Measurements from ENCODE around the gene CFAP251. TPM values are rescaled to one million over a fixed set of nuclear protein-coding genes. Genes with fewer than 3 reads are reported as not detected.
"Not testable (repeated sequence)": the region's sequence is repeated elsewhere in the genome, so short reads cannot be mapped to it uniquely, and the experiment has no call there.

CFAP251 gene
- total RNA-seq, 4 donors from 2014 or later: 0.49 to 4.9 (median 0.61) TPM

DNA sequence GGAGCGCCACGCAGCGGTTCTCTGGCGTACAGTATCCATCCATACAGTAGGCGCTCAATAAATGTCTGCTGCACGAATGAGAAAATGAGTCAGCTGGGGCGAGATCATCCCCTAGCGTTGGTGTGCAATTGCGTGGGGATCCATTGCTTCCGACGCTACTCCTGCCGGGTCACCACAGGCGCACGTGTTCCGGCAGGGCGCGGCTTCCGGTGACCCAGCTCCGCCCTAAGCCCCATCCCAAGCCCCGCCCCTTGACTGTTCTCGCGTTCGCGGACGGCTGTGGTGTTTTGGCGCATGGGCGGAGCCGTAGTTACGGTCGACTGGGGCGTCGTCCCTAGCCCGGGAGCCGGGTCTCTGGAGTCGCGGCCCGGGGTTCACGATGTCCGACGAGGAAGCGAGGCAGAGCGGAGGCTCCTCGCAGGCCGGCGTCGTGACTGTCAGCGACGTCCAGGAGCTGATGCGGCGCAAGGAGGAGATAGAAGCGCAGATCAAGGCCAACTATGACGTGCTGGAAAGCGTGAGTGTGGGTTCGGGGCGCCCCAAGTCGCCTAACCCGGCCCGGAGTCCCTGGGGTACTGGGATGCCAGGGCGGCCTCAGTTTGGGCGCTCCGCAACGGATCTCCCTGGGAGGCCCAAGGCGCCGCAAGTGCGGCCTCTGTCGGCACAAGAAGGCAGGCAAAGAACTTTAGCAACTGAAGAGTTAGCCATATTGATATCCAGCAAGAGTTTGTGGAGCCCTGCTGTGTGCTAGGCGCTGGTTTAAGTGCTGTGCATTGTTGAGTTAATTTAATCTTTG lies 29.7 kb upstream of the CFAP251 start, which contains the start of gene PSMD9:
Gene PSMD9, plus strand, starts transcription at position 313 of the 796 bp plus-strand sequence. Its CDS starts 67 bp downstream, at position 380.
- DNase-seq: peak; percentile 96
- TF ChIP-seq, protein P1, sequence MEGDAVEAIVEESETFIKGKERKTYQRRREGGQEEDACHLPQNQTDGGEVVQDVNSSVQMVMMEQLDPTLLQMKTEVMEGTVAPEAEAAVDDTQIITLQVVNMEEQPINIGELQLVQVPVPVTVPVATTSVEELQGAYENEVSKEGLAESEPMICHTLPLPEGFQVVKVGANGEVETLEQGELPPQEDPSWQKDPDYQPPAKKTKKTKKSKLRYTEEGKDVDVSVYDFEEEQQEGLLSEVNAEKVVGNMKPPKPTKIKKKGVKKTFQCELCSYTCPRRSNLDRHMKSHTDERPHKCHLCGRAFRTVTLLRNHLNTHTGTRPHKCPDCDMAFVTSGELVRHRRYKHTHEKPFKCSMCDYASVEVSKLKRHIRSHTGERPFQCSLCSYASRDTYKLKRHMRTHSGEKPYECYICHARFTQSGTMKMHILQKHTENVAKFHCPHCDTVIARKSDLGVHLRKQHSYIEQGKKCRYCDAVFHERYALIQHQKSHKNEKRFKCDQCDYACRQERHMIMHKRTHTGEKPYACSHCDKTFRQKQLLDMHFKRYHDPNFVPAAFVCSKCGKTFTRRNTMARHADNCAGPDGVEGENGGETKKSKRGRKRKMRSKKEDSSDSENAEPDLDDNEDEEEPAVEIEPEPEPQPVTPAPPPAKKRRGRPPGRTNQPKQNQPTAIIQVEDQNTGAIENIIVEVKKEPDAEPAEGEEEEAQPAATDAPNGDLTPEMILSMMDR (IDR thresholded peaks at IDR 0.05 in 4 of 5, conservative IDR thresholded peaks at IDR 0.05 in 1 of 5): peak; percentile 61 to 77 (median 70)
- peak; percentile 67 to 75 for TF ChIP-seq POLR2A (IDR thresholded peaks at IDR 0.05)
- H3K27ac ChIP-seq: peak within 1 kb of the TSS; percentile 94 to 99 (median 96)
- peak within 1 kb of the TSS; percentile 84 to 99 (median 92) for H3K4me3 ChIP-seq
- no peaks in the 10 kb centered on the region for H3K9me3 ChIP-seq
- peaks cover 19 to 24% of the 10 kb centered on the region in 2 donors for H3K4me1 ChIP-seq
- in situ Hi-C loops (cut with MboI; ENCODE audit: low sequenced_read_pairs in 4 of 4) (loop anchor here in 3 of 4 donors (5.0 to 10.0 kb wide), 3 partner anchors 94 to 196 kb away; partner anchors contain the start of gene RHOF (in 3 of the 3)), intact Hi-C loops (cut with DNase I; ENCODE audit: low total_unique reads) (loop anchor here (1.0 to 5.0 kb wide), 5 partner anchors 30 to 201 kb away; partner anchors contain the start of genes HPD and TMEM120B)
- H3K36me3 ChIP-seq: peaks cover 0 to 14% of the 10 kb centered on the region in 2 donors
- peak; percentile 94 to 97 for ATAC-seq
- H3K27me3 ChIP-seq: no peaks in the 10 kb centered on the region

DNA sequence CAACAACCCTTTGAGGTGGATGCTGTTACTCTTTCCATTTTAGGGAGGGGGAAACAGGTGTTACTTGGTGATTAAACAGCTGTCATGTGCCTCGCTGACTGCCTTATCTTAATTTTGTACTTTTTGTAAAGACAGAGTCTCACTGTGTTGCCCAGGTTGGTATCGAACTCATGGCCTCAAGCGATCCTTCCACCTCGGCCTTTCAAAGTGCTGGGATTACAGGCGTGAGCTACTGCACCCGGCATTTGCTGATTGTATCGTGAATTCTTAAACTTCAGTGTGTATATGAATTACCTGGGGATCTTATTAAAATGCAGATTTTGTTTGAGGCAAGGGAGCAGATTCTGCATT lies 29.1 kb upstream of the CFAP251 start:
- Histone ChIP-seq H3K9me3 (no peaks in the 10 kb centered on the region), H3K27me3 (no peaks in the 10 kb centered on the region), H3K4me3 (peak overlapping the region; percentile 84 to 99 (median 92)), H3K27ac (peak overlapping the region; percentile 94 to 99 (median 96)), H3K36me3 (peaks cover 0 to 14% of the 10 kb centered on the region in 2 donors), H3K4me1 (peaks cover 19 to 24% of the 10 kb centered on the region in 2 donors)
- in situ Hi-C loops (cut with MboI; ENCODE audit: low sequenced_read_pairs in 4 of 4): loop anchor here in 3 of 4 donors (5.0 to 10.0 kb wide), 3 partner anchors 94 to 197 kb away; partner anchors contain the start of gene RHOF (in 3 of the 3)
- TF ChIP-seq POLR2A (IDR thresholded peaks at IDR 0.05): no peak
- TF ChIP-seq, protein P1 (IDR thresholded peaks at IDR 0.05 in 4 of 5, conservative IDR thresholded peaks at IDR 0.05 in 1 of 5): no peak
- intact Hi-C loops (cut with DNase I; ENCODE audit: low total_unique reads): loop anchor here (2.0 to 5.0 kb wide), 3 partner anchors 30 to 202 kb away; partner anchors contain the start of genes HPD and TMEM120B
- DNase-seq (no peak), ATAC-seq (no peak)

DNA sequence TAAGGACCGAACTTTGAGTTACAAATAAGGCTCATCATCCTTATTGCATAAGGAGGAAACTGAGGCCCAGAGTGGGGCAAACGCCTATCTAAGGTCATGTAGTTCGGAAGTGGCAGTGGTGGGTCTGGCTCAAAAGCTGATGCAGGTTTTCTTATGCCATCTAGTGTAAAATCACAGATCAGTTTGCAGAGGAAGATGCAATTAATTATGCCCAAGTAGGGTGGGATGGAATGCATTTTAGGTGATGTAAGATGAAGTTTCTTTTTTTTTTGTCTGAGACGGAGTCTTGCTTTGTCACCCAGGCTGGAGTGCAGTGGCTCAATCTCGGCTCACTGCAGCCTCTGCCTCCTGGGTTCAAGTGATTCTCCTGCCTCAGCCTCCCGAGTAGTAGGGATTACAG lies 28.7 kb upstream of the CFAP251 start:
- peaks cover 0 to 16% of the 10 kb centered on the region in 2 donors for H3K36me3 ChIP-seq
- in situ Hi-C loops (cut with MboI; ENCODE audit: low sequenced_read_pairs in 4 of 4) (loop anchor here in 3 of 4 donors (5.0 to 10.0 kb wide), 3 partner anchors 95 to 197 kb away; partner anchors contain the start of gene RHOF (in 3 of the 3)), intact Hi-C loops (cut with DNase I; ENCODE audit: low total_unique reads) (loop anchor here (2.0 to 5.0 kb wide), 3 partner anchors 31 to 202 kb away; partner anchors contain the start of genes HPD and TMEM120B)
- peak overlapping the region; percentile 84 to 99 (median 92) for H3K4me3 ChIP-seq
- not testable (repeated sequence) for H3K27me3 ChIP-seq, DNase-seq, ATAC-seq, H3K9me3 ChIP-seq
- peak overlapping the region in 3 of 4 donors; percentile 94 to 97 (median 94) for H3K27ac ChIP-seq
- peaks cover 19 to 24% of the 10 kb centered on the region in 2 donors for H3K4me1 ChIP-seq

DNA sequence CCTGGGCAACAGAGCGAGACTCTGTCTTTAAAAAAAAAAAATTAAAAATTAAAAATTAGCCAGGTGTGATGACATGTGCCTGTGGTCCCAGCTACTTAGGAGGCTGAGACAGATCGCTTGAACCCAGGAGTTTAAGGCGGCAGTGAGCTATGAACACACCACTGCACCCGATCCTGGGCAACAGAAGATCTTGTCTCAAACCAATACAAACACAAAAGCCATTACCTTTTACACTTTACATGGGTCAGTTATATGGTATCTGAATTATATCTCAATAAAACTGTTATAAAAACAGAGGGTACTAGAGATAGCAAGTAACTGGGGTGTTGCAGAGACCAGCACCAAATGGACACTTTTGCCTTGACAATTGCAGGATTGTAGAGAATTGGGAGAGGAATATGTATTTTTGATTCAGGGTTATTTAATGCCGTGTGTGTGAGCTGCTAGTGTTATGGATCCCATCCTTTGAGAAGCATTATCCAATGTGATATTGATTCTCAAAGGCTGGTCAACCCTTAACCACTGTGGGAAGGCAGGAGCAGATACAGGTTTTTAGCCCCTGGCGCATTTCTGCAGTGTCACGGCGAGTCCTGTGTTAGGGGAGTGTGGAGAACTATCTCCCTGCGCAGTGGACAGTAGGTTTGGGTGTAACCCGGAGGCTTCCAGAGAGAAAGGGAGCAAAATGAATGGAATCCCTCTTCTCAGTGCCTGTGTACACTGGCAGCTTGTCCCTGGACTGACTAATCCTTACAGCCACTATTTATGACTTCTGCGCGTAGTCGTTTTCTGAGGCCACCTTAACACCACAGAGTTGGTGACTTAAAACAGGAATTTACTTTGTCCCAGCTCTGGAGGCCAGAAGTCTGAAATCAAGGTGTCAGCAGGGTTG lies 25.5 kb upstream of the CFAP251 start:
- H3K27ac ChIP-seq: peak overlapping the region in 1 of 4 donors; percentile 33
- intact Hi-C loops (cut with DNase I; ENCODE audit: low total_unique reads) (no loop called here), in situ Hi-C loops (cut with MboI; ENCODE audit: low sequenced_read_pairs in 4 of 4) (no loop called here)
- DNase-seq (no peak), ATAC-seq (no peak)
- peaks cover 19 to 24% of the 10 kb centered on the region in 2 donors for H3K4me1 ChIP-seq
- TF ChIP-seq POLR2A (IDR thresholded peaks at IDR 0.05): no peak
- TF ChIP-seq, protein P1 (IDR thresholded peaks at IDR 0.05 in 4 of 5, conservative IDR thresholded peaks at IDR 0.05 in 1 of 5): no peak
- peaks cover 0 to 46% of the 10 kb centered on the region in 2 donors for H3K36me3 ChIP-seq
- no peak overlapping the region for H3K4me3 ChIP-seq
- no peaks in the 10 kb centered on the region for H3K9me3 ChIP-seq
- no peaks in the 10 kb centered on the region for H3K27me3 ChIP-seq

All from gastrocnemius medialis (tissue), 4 donors.